DND-41 (cell line): Measurements from ENCODE around the gene MEA1.

ENCODE experiments used
- CTCF ChIP-seq: IDR thresholded peaks from 2 replicates; pipeline ENCODE4 v1.5.1; 2012; ENCODE audit warnings: borderline replicate concordance, low read length, moderate library complexity, mild to moderate bottlenecking; ENCODE audit not compliant: poor library complexity, severe bottlenecking; ENCODE audit errors: extremely low read depth
- EZH2 ChIP-seq: IDR thresholded peaks from 3 replicates; pipeline ENCODE4 v1.6.1; 2012; ENCODE audit warnings: borderline replicate concordance, low read depth, mild to moderate bottlenecking, moderate library complexity, low read length, inconsistent platforms; ENCODE audit not compliant: severe bottlenecking

GRCh38 chr6:43029120-43029519 lies 15.4 kb upstream of the MEA1 start:
- TF ChIP-seq EZH2 (no peak), CTCF (no peak)
